Fibroblast of lung (primary cell): ENCODE data around the gene ENTPD6.

Source experiments
- CTCF ChIP-seq, 2 donors: IDR thresholded peaks in 1 of 2; conservative IDR thresholded peaks in 1 of 2; 1 replicate in 1 of 2; 2 replicates in 1 of 2; pipeline ENCODE4 v1.5.1; 2011 to 2012; ENCODE audit warnings: low read length in 2 of 2, control low read depth in 1 of 2, inconsistent platforms in 1 of 2, low read depth in 1 of 2, mild to moderate bottlenecking in 1 of 2
- EZH2 ChIP-seq: IDR thresholded peaks from 2 replicates; pipeline ENCODE4 v1.5.1; 2012; ENCODE audit warnings: low read length, control low read depth, mild to moderate bottlenecking; ENCODE audit errors: missing control alignments

GRCh38 chr20:25220021-25220730 is 24.7 kb downstream of the ENTPD6 start:
- TF ChIP-seq CTCF (conservative IDR thresholded peaks at IDR 0.05 in 1 of 2, IDR thresholded peaks at IDR 0.05 in 1 of 2; ENCODE audit: low read depth in 1 of 2, low read length in 2 of 2) = peak in 1 of 2 donors; percentile 19
- no peak for TF ChIP-seq EZH2
